Panc1 (cell line): ENCODE measurements around the gene FUT8. TPM values are rescaled to one million over a fixed set of nuclear protein-coding genes. Genes with fewer than 3 reads are reported as not detected.

Experiments
- ATAC-seq: fragments of 200-7000 bp; cut with Tn5 transposase; 2 replicates; pipeline ENCODE4 v1.9.1; 2020; ENCODE audit warnings: mild to moderate bottlenecking, moderate library complexity
- BruUV-seq: library from RNA; stranded (reverse); fragments of 400-500 nt; replicated peaks from 2 replicates; lab custom pipeline; 2021; lab: Mats Ljungman, UMichigan
- CTCF ChIA-PET: fragments of 300-600 bp; sonication (Branson Sonifier 250); formaldehyde crosslinking; loops from one replicate; lab custom pipeline; 2022; ENCODE audit warnings: antibody characterized with exemption; lab: Charles Lee
- POLR2A ChIA-PET: fragments of 300-600 bp; sonication (Branson Sonifier 250); formaldehyde crosslinking; loops from one replicate; lab custom pipeline; 2022; ENCODE audit warnings: antibody characterized with exemption; lab: Charles Lee
- DNase-seq: peaks from one replicate; pipeline ENCODE4 v3.0.0-alpha.2; 2010; ENCODE audit warnings: low read depth, low spot score
- H3K27ac ChIP-seq: 2 replicates; pipeline ENCODE4 v1.5.1; 2011; ENCODE audit warnings: mild to moderate bottlenecking, low read length, inconsistent platforms
- H3K27me3 ChIP-seq: fragments of 200-500 bp; sonication (Bioruptor generic); 2 replicates; pipeline ENCODE4 v1.6.0; 2014; ENCODE audit warnings: low read length, inconsistent platforms; ENCODE audit not compliant: control insufficient read depth, insufficient read depth
- H3K36me3 ChIP-seq: fragments of 200-500 bp; sonication (Bioruptor generic); 2 replicates; pipeline ENCODE4 v1.5.1; 2014; ENCODE audit warnings: inconsistent platforms, mild to moderate bottlenecking, low read length, moderate library complexity; ENCODE audit not compliant: control insufficient read depth, insufficient read depth
- H3K4me1 ChIP-seq: 2 replicates; pipeline ENCODE4 v1.5.1; 2011; ENCODE audit warnings: inconsistent platforms, mild to moderate bottlenecking, low read length, moderate library complexity; ENCODE audit not compliant: control insufficient read depth, insufficient read depth
- H3K4me3 ChIP-seq, 2 experiments: 2 replicates each; pipeline ENCODE4 v1.5.1; 2011 to 2012; ENCODE audit warnings: low read depth in 2 of 2, low read length in 2 of 2, mild to moderate bottlenecking in 2 of 2, inconsistent platforms in 1 of 2, moderate library complexity in 1 of 2
- H3K9me3 ChIP-seq: fragments of 200-500 bp; sonication (Bioruptor generic); 2 replicates; pipeline ENCODE4 v1.5.1; 2014; ENCODE audit warnings: low read depth, mild to moderate bottlenecking, inconsistent platforms, low read length, moderate library complexity; ENCODE audit not compliant: control insufficient read depth, insufficient read depth
- CTCF ChIP-seq: fragments of 450-650 bp; IDR thresholded peaks from 2 replicates; pipeline ENCODE4 v1.5.1; 2017; ENCODE audit warnings: mild to moderate bottlenecking
- POLR2AphosphoS5 ChIP-seq: IDR thresholded peaks from 2 replicates; pipeline ENCODE4 v1.6.1; 2012; ENCODE audit warnings: mild to moderate bottlenecking, low read depth, low read length, moderate library complexity
- REST ChIP-seq, 2 experiments: IDR thresholded peaks; 2 replicates each; pipeline ENCODE4 v1.6.1; 2011 to 2012; ENCODE audit warnings: low read depth in 2 of 2, control low read depth in 1 of 2, low read length in 1 of 2, mild to moderate bottlenecking in 1 of 2, moderate library complexity in 1 of 2; ENCODE audit not compliant: insufficient read depth in 1 of 2
- SIN3A ChIP-seq: IDR thresholded peaks from 2 replicates; pipeline ENCODE4 v1.6.1; 2012; ENCODE audit warnings: low read depth, mild to moderate bottlenecking, low read length, moderate library complexity, borderline replicate concordance; ENCODE audit not compliant: insufficient read depth
- TCF7L2 ChIP-seq: IDR thresholded peaks from 2 replicates; pipeline ENCODE4 v1.6.1; 2011; ENCODE audit warnings: mild to moderate bottlenecking, low read depth, low read length, inconsistent platforms
- in situ Hi-C: cut with HindIII; loops from 2 replicates; pipeline ENCODE4 v1.10.0; 2016; ENCODE audit warnings: low sequenced_read_pairs, low pct_unique_long_range_greater_than_20kb
- intact Hi-C: fragments of 100-400 bp; cut with micrococcal nuclease; formaldehyde crosslinking; loops from one replicate; pipeline ENCODE4 v1.10.0; 2022; ENCODE audit not compliant: unreplicated experiment
- total RNA-seq: library from RNA; stranded (reverse); gene quantifications from one replicate; pipeline ENCODE4 v1.2.1, GENCODE V29; 2021; ENCODE audit not compliant: unreplicated experiment

Gene FUT8
- total RNA-seq, 1 experiment from 2014 or later = 31.4 TPM

- TF ChIP-seq REST (IDR thresholded peaks at IDR 0.05; ENCODE audit: insufficient read depth in 1 of 2, low read depth in 2 of 2, low read length in 1 of 2) (no peak), TCF7L2 (no peak), CTCF (no peak), POLR2AphosphoS5 (no peak), SIN3A (no peak)
- in situ Hi-C loops (no loop called here), intact Hi-C loops (no loop called here)
- no peak for ATAC-seq
- BruUV-seq = no TSS peak
- no peaks in the 10 kb centered on the region for H3K4me1 ChIP-seq
- DNase-seq = no peak
- ChIA-PET CTCF (no interaction called here), POLR2A (no interaction called here)
- H3K4me3 ChIP-seq = no peak overlapping the region
- no peaks in the 10 kb centered on the region for H3K27me3 ChIP-seq
- H3K9me3 ChIP-seq = no peaks in the 10 kb centered on the region
- H3K36me3 ChIP-seq = no peaks in the 10 kb centered on the region
- no peak overlapping the region for H3K27ac ChIP-seq
Measured at GRCh38 chr14:65432361-65432948, 19.9 kb downstream of the FUT8 start.

- BruUV-seq = no TSS peak
- in situ Hi-C loops = no loop called here
Measured at GRCh38 chr14:65433157-65433556, 20.6 kb downstream of the FUT8 start.

More at GRCh38 chr14:65433157-65433556, 20.6 kb downstream of the FUT8 start:
- no peak overlapping the region for H3K27ac ChIP-seq
- ChIA-PET POLR2A (no interaction called here), CTCF (interaction anchor here (0.7 kb wide), 1 partner anchor 679 kb away, joined by 4 read pairs; no protein-coding TSS in a partner anchor)
- no peak for DNase-seq
- H3K9me3 ChIP-seq = no peaks in the 10 kb centered on the region
- ATAC-seq = no peak
- no peak for TF ChIP-seq REST (IDR thresholded peaks at IDR 0.05; ENCODE audit: insufficient read depth in 1 of 2, low read depth in 2 of 2, low read length in 1 of 2)
- no peak for TF ChIP-seq TCF7L2
- no peak for TF ChIP-seq SIN3A
- no peak for TF ChIP-seq CTCF
- TF ChIP-seq POLR2AphosphoS5 = no peak
- no peaks in the 10 kb centered on the region for H3K36me3 ChIP-seq
- no peaks in the 10 kb centered on the region for H3K4me1 ChIP-seq
- H3K4me3 ChIP-seq = no peak overlapping the region
- H3K27me3 ChIP-seq = no peaks in the 10 kb centered on the region
- intact Hi-C loops = no loop called here
